ENCODE measurements around the gene SELPLG.

SELPLG gene

GRCh38 chr12:108625228-108625627 is 8.5 kb downstream of the SELPLG start:
- peaks cover 98% of the 10 kb centered on the region for H3K79me2 ChIP-seq (ENCODE audit: low read length)
- no peak overlapping the region for H3K9ac ChIP-seq (ENCODE audit: low read length)
- H3K27ac ChIP-seq (ENCODE audit: low read length) = peak overlapping the region; percentile 29; the same call in 1 of the 2 replicates
- H2AFZ ChIP-seq (ENCODE audit: low read length) = no peak overlapping the region
- H3K9me2 ChIP-seq (replicated peaks; ENCODE audit: insufficient read depth, low read length) = no peaks in the 10 kb centered on the region
- peaks cover 4% of the 10 kb centered on the region; the same call in 1 of the 2 replicates for H4K20me1 ChIP-seq (ENCODE audit: insufficient read depth, low read length)
- H3K4me3 ChIP-seq (ENCODE audit: low read length) = no peak overlapping the region
- no peaks in the 10 kb centered on the region for H3K9me3 ChIP-seq (replicated peaks; ENCODE audit: insufficient read depth, low read length)
- H3K36me3 ChIP-seq (replicated peaks; ENCODE audit: insufficient read depth, low read length) = peaks cover 10% of the 10 kb centered on the region; the same call in 1 of the 2 replicates
- H3K4me2 ChIP-seq (ENCODE audit: low read depth, low read length) = no peak overlapping the region
- H3K4me1 ChIP-seq (ENCODE audit: low read length) = peaks cover 62% of the 10 kb centered on the region
- no peaks in the 10 kb centered on the region for H3K27me3 ChIP-seq (replicated peaks; ENCODE audit: insufficient read depth, low read length)
- TF ChIP-seq EZH2phosphoT487 (IDR thresholded peaks at IDR 0.05; ENCODE audit: low read length) = no peak
- TF ChIP-seq EZH2 (optimal IDR thresholded peaks at IDR 0.05; ENCODE audit: low read depth, low read length) = no peak
- TF ChIP-seq CTCF (IDR thresholded peaks at IDR 0.05; ENCODE audit: low read length) = no peak
- peaks cover 49% of the 10 kb centered on the region for H3F3A ChIP-seq (ENCODE audit: insufficient read depth, low read length)
- DNase-seq = no peak

- H3K9me2 ChIP-seq (replicated peaks; ENCODE audit: insufficient read depth, low read length) = no peaks in the 10 kb centered on the region
- no peaks in the 10 kb centered on the region for H3K27me3 ChIP-seq (replicated peaks; ENCODE audit: insufficient read depth, low read length)
- no peaks in the 10 kb centered on the region for H3K9me3 ChIP-seq (replicated peaks; ENCODE audit: insufficient read depth, low read length)
- peaks cover 61% of the 10 kb centered on the region for H3K4me1 ChIP-seq (ENCODE audit: low read length)
- H3K79me2 ChIP-seq (ENCODE audit: low read length) = peaks cover 90% of the 10 kb centered on the region
- no peak overlapping the region for H3K4me3 ChIP-seq (ENCODE audit: low read length)
- no peak overlapping the region for H3K9ac ChIP-seq (ENCODE audit: low read length)
- H3K36me3 ChIP-seq (replicated peaks; ENCODE audit: insufficient read depth, low read length) = peaks cover 10% of the 10 kb centered on the region; the same call in 1 of the 2 replicates
- no peak overlapping the region for H3K4me2 ChIP-seq (ENCODE audit: low read depth, low read length)
- peak overlapping the region; percentile 29; the same call in 1 of the 2 replicates for H3K27ac ChIP-seq (ENCODE audit: low read length)
- no peak for DNase-seq
- TF ChIP-seq EZH2phosphoT487 (IDR thresholded peaks at IDR 0.05; ENCODE audit: low read length) (no peak), EZH2 (optimal IDR thresholded peaks at IDR 0.05; ENCODE audit: low read depth, low read length) (no peak), CTCF (IDR thresholded peaks at IDR 0.05; ENCODE audit: low read length) (no peak)
- peaks cover 48% of the 10 kb centered on the region for H3F3A ChIP-seq (ENCODE audit: insufficient read depth, low read length)
- H2AFZ ChIP-seq (ENCODE audit: low read length) = no peak overlapping the region
- H4K20me1 ChIP-seq (ENCODE audit: insufficient read depth, low read length) = peaks cover 4% of the 10 kb centered on the region; the same call in 1 of the 2 replicates
Observed at GRCh38 chr12:108623577-108623976, 10.1 kb downstream of the SELPLG start.

GRCh38 chr12:108622921-108623514 is 10.7 kb downstream of the SELPLG start:
- H3F3A ChIP-seq (ENCODE audit: insufficient read depth, low read length) = peaks cover 49% of the 10 kb centered on the region

More at GRCh38 chr12:108622921-108623514, 10.7 kb downstream of the SELPLG start:
- Histone ChIP-seq H2AFZ (ENCODE audit: low read length) (no peak overlapping the region), H3K9me2 (replicated peaks; ENCODE audit: insufficient read depth, low read length) (no peaks in the 10 kb centered on the region), H3K4me2 (ENCODE audit: low read depth, low read length) (no peak overlapping the region), H3K4me1 (ENCODE audit: low read length) (peaks cover 61% of the 10 kb centered on the region), H3K9ac (ENCODE audit: low read length) (no peak overlapping the region), H3K36me3 (replicated peaks; ENCODE audit: insufficient read depth, low read length) (peaks cover 10% of the 10 kb centered on the region; the same call in 1 of the 2 replicates), H3K4me3 (ENCODE audit: low read length) (no peak overlapping the region), H3K9me3 (replicated peaks; ENCODE audit: insufficient read depth, low read length) (no peaks in the 10 kb centered on the region), H3K79me2 (ENCODE audit: low read length) (peaks cover 89% of the 10 kb centered on the region), H3K27ac (ENCODE audit: low read length) (peak overlapping the region; percentile 29; the same call in 1 of the 2 replicates), H4K20me1 (ENCODE audit: insufficient read depth, low read length) (peaks cover 4% of the 10 kb centered on the region; the same call in 1 of the 2 replicates), H3K27me3 (replicated peaks; ENCODE audit: insufficient read depth, low read length) (no peaks in the 10 kb centered on the region)
- no peak for TF ChIP-seq CTCF (IDR thresholded peaks at IDR 0.05; ENCODE audit: low read length)
- TF ChIP-seq EZH2 (optimal IDR thresholded peaks at IDR 0.05; ENCODE audit: low read depth, low read length) = no peak
- no peak for TF ChIP-seq EZH2phosphoT487 (IDR thresholded peaks at IDR 0.05; ENCODE audit: low read length)
- DNase-seq = no peak
